Naive thymus-derived CD4-positive, alpha-beta T cell (primary cell): Measurements from ENCODE around the gene IFNLR1. TPM values are rescaled to one million over a fixed set of nuclear protein-coding genes. Genes with fewer than 3 reads are reported as not detected.

ENCODE experiments used
- ATAC-seq: fragments of 150-1000 bp; cut with Tn5 transposase; 2 replicates; pipeline ENCODE4 v1.10.0; 2021; ENCODE audit warnings: mild to moderate bottlenecking, moderate library complexity
- CTCF ChIA-PET: fragments of 350-600 bp; sonication (Branson Sonifier 250); formaldehyde crosslinking; loops from one replicate; lab custom pipeline; 2021; ENCODE audit warnings: antibody characterized with exemption; lab: Charles Lee
- POLR2A ChIA-PET: fragments of 350-600 bp; sonication (Branson Sonifier 250); formaldehyde crosslinking; loops from one replicate; lab custom pipeline; 2021; ENCODE audit warnings: antibody characterized with exemption, inconsistent platforms; lab: Charles Lee
- DNase-seq, 9 donors: peaks; one replicate each; pipeline versions ENCODE4 v3.0.0 to v3.0.0-alpha.2; 2020 to 2022; ENCODE audit warnings: mixed read lengths in 1 of 9
- H3K27ac ChIP-seq: one replicate; pipeline ENCODE4 v1.7.0; 2013; ENCODE audit warnings: mild to moderate bottlenecking, low read depth, low read length, moderate library complexity
- H3K27me3 ChIP-seq, 2 donors: one replicate each; pipeline ENCODE4 v1.7.0; 2013; ENCODE audit warnings: low read length in 2 of 2, mild to moderate bottlenecking in 2 of 2, moderate library complexity in 2 of 2; ENCODE audit not compliant: control insufficient read depth in 2 of 2, insufficient read depth in 2 of 2
- H3K36me3 ChIP-seq, 3 experiments: 1 replicate in 2 of 3; 2 replicates in 1 of 3; pipeline ENCODE4 v1.7.0; 2013; ENCODE audit warnings: low read length in 3 of 3, mild to moderate bottlenecking in 3 of 3, moderate library complexity in 1 of 3; ENCODE audit not compliant: insufficient read depth in 3 of 3, control insufficient read depth in 2 of 3
- H3K4me1 ChIP-seq, 2 donors: one replicate each; pipeline ENCODE4 v1.7.0; 2013; ENCODE audit warnings: low read length in 2 of 2, mild to moderate bottlenecking in 2 of 2, moderate library complexity in 1 of 2; ENCODE audit not compliant: control insufficient read depth in 2 of 2, insufficient read depth in 2 of 2
- H3K4me3 ChIP-seq: 2 replicates; pipeline ENCODE4 v1.7.0; 2013; ENCODE audit warnings: mild to moderate bottlenecking, low read length
- H3K9me3 ChIP-seq, 3 experiments: 1 replicate in 2 of 3; 2 replicates in 1 of 3; pipeline ENCODE4 v1.7.0; 2013; ENCODE audit warnings: low read length in 3 of 3; ENCODE audit not compliant: control insufficient read depth in 2 of 3
- H3K27ac Mint-ChIP-seq, 9 donors: one replicate each; pipeline ENCODE4 v1.8.0; 2020 to 2022; ENCODE audit warnings: mixed read lengths in 9 of 9, mild to moderate bottlenecking in 8 of 9, moderate library complexity in 5 of 9, inconsistent platforms in 2 of 9
- H3K27me3 Mint-ChIP-seq, 5 donors: one replicate each; pipeline ENCODE4 v1.8.0; 2021 to 2022; ENCODE audit warnings: mixed read lengths in 5 of 5, mild to moderate bottlenecking in 1 of 5
- H3K36me3 Mint-ChIP-seq, 5 donors: one replicate each; pipeline ENCODE4 v1.8.0; 2020 to 2022; ENCODE audit warnings: mixed read lengths in 5 of 5, mild to moderate bottlenecking in 3 of 5, inconsistent platforms in 1 of 5
- H3K4me1 Mint-ChIP-seq, 7 donors: one replicate each; pipeline ENCODE4 v1.8.0; 2020 to 2022; ENCODE audit warnings: mixed read lengths in 7 of 7, mild to moderate bottlenecking in 3 of 7, inconsistent platforms in 1 of 7
- H3K4me3 Mint-ChIP-seq, 10 donors: one replicate each; pipeline ENCODE4 v1.8.0; 2020 to 2022; ENCODE audit warnings: mild to moderate bottlenecking in 10 of 10, mixed read lengths in 10 of 10, moderate library complexity in 6 of 10, inconsistent platforms in 2 of 10
- H3K9me3 Mint-ChIP-seq, 11 donors: one replicate each; pipeline ENCODE4 v1.8.0; 2020 to 2022; ENCODE audit warnings: mixed read lengths in 11 of 11, mild to moderate bottlenecking in 4 of 11, inconsistent platforms in 1 of 11, moderate library complexity in 1 of 11
- intact Hi-C, 2 donors: fragments of 100-400 bp; cut with micrococcal nuclease; formaldehyde crosslinking; loops; one replicate each; pipeline ENCODE4 v1.15.1; 2023
- polyA plus RNA-seq, 2 donors: library from polyadenylated mRNA; unstranded; fragments of 300-500 nt; fragmentation: Illumina TruSeq; gene quantifications; one replicate each; pipeline ENCODE4 v1.2.3, GENCODE V29; 2021
- total RNA-seq, 6 experiments: library from RNA in 5 of 6; stranded (reverse) in 5 of 6; gene quantifications; 1 replicate in 5 of 6; 2 replicates in 1 of 6; pipeline ENCODE4 v1.2.3 and lab custom pipeline; 2021 to 2026

IFNLR1 gene
- total and polyA plus RNA-seq, 7 experiments from 2014 or later: 0.08 to 3.9 (median 1.5) TPM

DNA sequence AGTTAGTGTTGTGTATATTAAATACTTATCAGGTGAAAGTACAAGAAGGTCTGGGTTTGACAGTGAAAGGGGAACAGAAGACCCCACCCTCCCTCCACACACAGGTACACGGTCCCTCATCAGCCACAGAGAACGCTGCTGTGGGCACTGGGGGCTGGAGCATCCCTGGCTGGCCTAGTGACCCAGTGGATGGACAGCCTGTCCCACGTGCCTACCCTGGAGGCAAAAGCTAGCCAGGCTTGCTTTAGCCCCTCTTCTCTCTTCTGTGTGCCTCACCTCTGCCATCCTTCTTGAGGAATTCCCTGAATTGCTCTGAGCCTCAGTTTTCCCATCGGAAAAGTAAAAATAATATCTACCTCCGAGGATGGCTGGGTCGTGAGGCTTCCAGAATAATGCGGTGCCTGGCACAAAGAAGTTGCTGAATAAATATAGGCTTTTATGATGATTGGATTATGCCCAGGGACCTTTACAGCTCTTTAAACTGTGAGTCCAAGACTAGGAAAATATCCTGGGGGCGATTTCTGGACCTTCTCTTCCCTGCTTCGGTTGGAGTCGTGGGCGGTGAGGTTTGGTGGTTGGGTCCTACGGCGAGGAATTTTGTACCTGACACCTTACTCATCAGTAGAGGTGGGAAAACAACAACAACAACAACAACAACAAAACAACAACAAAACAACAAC, 918 bp downstream of the IFNLR1 start:
- H3K27me3 Mint-ChIP-seq: peaks cover 0 to 13% (median 4%) of the 10 kb centered on the region in 5 donors
- ChIA-PET POLR2A (no interaction called here), CTCF (interaction anchor here (1.7 to 2.8 kb wide), 2 partner anchors 13 to 205 kb away, joined by 8 to 14 read pairs; no protein-coding TSS in a partner anchor)
- peaks cover 16 to 30% (median 29%) of the 10 kb centered on the region in 7 donors for H3K4me1 Mint-ChIP-seq
- H3K36me3 Mint-ChIP-seq: peaks cover 0 to 4% (median 0%) of the 10 kb centered on the region in 5 donors
- Histone ChIP-seq H3K36me3 (no peaks in the 10 kb centered on the region), H3K27ac (no peak overlapping the region), H3K4me1 (peaks cover 16 to 27% of the 10 kb centered on the region in 2 donors), H3K4me3 (peak overlapping the region; percentile 73), H3K27me3 (no peaks in the 10 kb centered on the region), H3K9me3 (no peaks in the 10 kb centered on the region)
- intact Hi-C loops: loop anchor here (5.0 kb wide), 1 partner anchor 34 kb away; no protein-coding TSS in a partner anchor
- H3K27ac Mint-ChIP-seq: peak overlapping the region in 8 of 9 donors; percentile 33 to 74 (median 61)
- no peak for DNase-seq
- H3K4me3 Mint-ChIP-seq: peak overlapping the region; percentile 78 to 86 (median 84)
- ATAC-seq: no peak
- peaks cover 0 to under 1% (median 0%) of the 10 kb centered on the region in 11 donors for H3K9me3 Mint-ChIP-seq

DNA sequence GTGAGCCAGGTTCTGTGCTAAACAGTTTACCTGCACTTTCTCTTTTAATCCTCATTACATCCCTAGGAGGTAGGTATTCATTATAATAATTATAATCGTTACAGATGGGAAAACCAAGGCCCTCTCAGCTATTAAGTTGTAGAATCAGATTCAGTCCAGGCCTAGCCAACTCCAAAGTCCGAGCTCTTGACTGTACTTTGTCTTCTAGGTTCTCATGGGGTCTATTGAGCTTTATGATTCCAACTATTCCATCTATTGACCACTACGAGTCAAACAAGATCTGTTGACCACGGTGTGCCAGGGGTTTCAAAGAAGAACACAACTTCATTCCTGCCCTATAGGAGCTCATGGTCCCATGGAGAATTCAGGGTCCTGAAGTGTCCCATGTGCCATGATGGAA, 2.0 kb downstream of the IFNLR1 start:
- Mint-ChIP-seq H3K36me3 (peaks cover 0 to 5% (median 0%) of the 10 kb centered on the region in 5 donors), H3K27me3 (peaks cover 0 to 13% (median 4%) of the 10 kb centered on the region in 5 donors), H3K4me3 (peak overlapping the region in 2 of 10 donors; percentile 84 to 86), H3K4me1 (peaks cover 16 to 24% (median 23%) of the 10 kb centered on the region in 7 donors), H3K9me3 (no peaks in the 10 kb centered on the region), H3K27ac (no peak overlapping the region)
- H3K9me3 ChIP-seq: no peaks in the 10 kb centered on the region
- no peak for ATAC-seq
- H3K27me3 ChIP-seq: no peaks in the 10 kb centered on the region
- H3K4me1 ChIP-seq: peaks cover 15 to 24% of the 10 kb centered on the region in 2 donors
- H3K4me3 ChIP-seq: no peak overlapping the region
- H3K27ac ChIP-seq: no peak overlapping the region
- no peaks in the 10 kb centered on the region for H3K36me3 ChIP-seq
- intact Hi-C loops: loop anchor here (5.0 kb wide), 1 partner anchor 33 kb away; no protein-coding TSS in a partner anchor
- ChIA-PET CTCF (interaction anchor here (0.7 to 2.8 kb wide), 5 partner anchors 12 to 1994 kb away, joined by 3 to 14 read pairs (median 3); no protein-coding TSS in a partner anchor), POLR2A (no interaction called here)
- no peak for DNase-seq

DNA sequence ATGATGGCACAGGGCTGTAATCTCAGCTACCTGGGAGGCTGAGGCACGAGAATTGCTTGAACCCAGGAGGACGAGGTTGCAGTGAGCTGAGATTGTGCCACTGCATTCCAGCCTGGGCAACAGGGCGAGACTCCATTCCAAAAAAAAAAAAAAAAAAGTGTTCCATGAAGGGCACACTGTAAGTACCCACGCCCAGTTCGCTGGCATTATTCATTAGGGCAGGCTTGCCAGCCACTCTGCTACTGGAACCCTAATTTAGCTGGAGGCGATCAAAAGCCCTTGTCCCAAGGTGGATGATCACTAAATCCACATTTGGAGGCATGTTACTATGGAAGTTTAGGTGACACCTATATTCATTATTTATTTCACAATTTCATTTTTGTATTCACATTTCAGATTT, 5.0 kb downstream of the IFNLR1 start:
- CTCF ChIA-PET: no interaction called here
- H3K36me3 ChIP-seq: no peaks in the 10 kb centered on the region
- H3K27me3 Mint-ChIP-seq: peaks cover 0 to 6% (median 4%) of the 10 kb centered on the region in 5 donors

DNA sequence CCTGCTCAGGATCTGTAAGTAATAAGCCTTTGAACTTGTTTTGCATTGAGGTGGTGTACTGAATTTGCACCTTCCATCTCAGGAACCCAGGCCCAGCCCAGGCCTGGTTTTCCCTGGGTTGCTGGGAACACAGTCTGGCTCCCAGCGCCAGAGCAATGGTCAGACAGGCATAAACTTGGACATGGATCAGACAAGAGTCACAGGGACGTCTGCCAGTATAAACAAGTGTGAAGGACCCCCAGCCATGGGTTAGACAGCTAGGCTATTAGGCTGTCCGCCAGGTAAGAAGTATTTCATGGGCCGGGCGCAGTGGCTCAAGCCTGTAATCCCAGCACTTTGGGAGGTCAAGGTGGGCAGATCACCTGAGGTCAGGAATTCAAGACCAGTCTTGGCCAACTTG, 5.5 kb downstream of the IFNLR1 start:
- Histone ChIP-seq H3K27ac (no peak overlapping the region), H3K9me3 (no peaks in the 10 kb centered on the region), H3K36me3 (no peaks in the 10 kb centered on the region), H3K4me1 (peaks cover 0 to 9% of the 10 kb centered on the region in 2 donors), H3K27me3 (no peaks in the 10 kb centered on the region), H3K4me3 (no peak overlapping the region)
- POLR2A ChIA-PET: no interaction called here
- ATAC-seq: no peak
- Mint-ChIP-seq H3K27me3 (peaks cover 0 to 6% (median 4%) of the 10 kb centered on the region in 5 donors), H3K27ac (no peak overlapping the region), H3K9me3 (no peaks in the 10 kb centered on the region), H3K4me3 (no peak overlapping the region), H3K36me3 (peaks cover 0 to 5% (median 0%) of the 10 kb centered on the region in 5 donors), H3K4me1 (peaks cover 3 to 13% (median 5%) of the 10 kb centered on the region in 7 donors)
- CTCF ChIA-PET: no interaction called here
- no peak for DNase-seq
- intact Hi-C loops: no loop called here

More for the DNA sequence above, 5.0 kb downstream of the IFNLR1 start:
- Histone ChIP-seq H3K9me3 (no peaks in the 10 kb centered on the region), H3K27me3 (no peaks in the 10 kb centered on the region), H3K4me3 (no peak overlapping the region), H3K4me1 (peaks cover 0 to 12% of the 10 kb centered on the region in 2 donors), H3K27ac (no peak overlapping the region)
- no peak for DNase-seq
- no peaks in the 10 kb centered on the region for H3K9me3 Mint-ChIP-seq
- POLR2A ChIA-PET: no interaction called here
- no peak overlapping the region for H3K4me3 Mint-ChIP-seq
- intact Hi-C loops: no loop called here
- H3K36me3 Mint-ChIP-seq: peaks cover 0 to 5% (median 0%) of the 10 kb centered on the region in 5 donors
- peaks cover 4 to 13% (median 5%) of the 10 kb centered on the region in 7 donors for H3K4me1 Mint-ChIP-seq
- no peak for ATAC-seq
- H3K27ac Mint-ChIP-seq: no peak overlapping the region

DNA sequence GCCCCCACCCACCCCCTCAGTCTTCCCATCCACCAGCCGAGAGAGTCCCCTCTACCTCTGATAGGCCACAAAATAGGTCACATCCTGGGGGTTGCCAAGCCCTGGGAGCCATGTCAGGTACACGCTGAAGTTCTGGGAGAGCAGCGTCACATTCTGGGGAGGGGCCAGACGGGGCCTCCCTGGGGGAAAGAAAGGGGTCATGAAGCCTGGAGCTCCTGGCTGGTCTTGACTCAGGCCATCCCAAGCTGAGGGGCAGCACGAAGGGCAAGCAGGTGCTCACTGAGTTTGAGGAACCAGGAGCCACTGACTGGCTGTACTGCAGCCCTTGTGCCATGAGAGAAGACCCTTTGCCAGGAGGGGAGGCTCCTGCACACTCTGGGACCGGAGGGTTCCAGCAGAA, 6.4 kb downstream of the IFNLR1 start:
- peaks cover 0 to 8% (median 0%) of the 10 kb centered on the region in 5 donors for H3K27me3 Mint-ChIP-seq
- H3K27ac ChIP-seq: no peak overlapping the region
- ATAC-seq: no peak
- H3K9me3 Mint-ChIP-seq: no peaks in the 10 kb centered on the region
- intact Hi-C loops: no loop called here
- no peak overlapping the region for H3K4me3 ChIP-seq
- no peak for DNase-seq
- POLR2A ChIA-PET: interaction anchor here (0.6 kb wide), 1 partner anchor 14 kb away, joined by 4 read pairs; no protein-coding TSS in a partner anchor
- peaks cover 0 to 7% (median 0%) of the 10 kb centered on the region in 7 donors for H3K4me1 Mint-ChIP-seq
- no peaks in the 10 kb centered on the region for H3K9me3 ChIP-seq
- H3K36me3 Mint-ChIP-seq: peaks cover 0 to 5% (median 0%) of the 10 kb centered on the region in 5 donors
- no peaks in the 10 kb centered on the region for H3K4me1 ChIP-seq
- H3K27me3 ChIP-seq: no peaks in the 10 kb centered on the region
- CTCF ChIA-PET: no interaction called here
- no peak overlapping the region for H3K27ac Mint-ChIP-seq
- no peak overlapping the region for H3K4me3 Mint-ChIP-seq
- H3K36me3 ChIP-seq: no peaks in the 10 kb centered on the region

DNA sequence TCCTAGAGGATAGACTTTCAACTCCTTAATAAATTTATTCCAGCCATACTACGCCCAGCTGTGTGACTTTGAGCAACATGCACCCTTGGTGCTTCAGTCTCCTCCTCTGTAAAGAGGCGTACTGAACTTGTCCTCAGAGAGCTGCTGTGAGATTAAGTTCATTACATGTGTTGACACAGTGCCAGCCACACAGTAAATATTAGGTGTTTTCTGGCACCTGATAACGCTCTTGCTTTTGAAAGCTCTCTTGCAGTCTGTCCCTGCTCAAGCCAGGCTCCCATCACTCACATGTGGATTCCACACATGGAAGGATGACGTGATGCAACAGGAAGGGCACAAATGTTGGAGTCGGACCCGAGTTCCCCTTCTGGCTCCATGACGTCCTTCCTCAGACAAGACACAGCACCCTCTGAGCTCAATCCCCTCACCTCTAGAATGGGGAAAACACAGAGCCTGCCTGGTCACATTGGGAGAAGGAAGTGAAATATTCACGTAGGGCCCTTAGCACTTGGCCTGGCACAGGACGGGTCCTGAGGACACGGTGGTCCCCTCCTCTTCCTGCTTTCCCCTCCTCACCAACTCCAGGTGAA, 7.7 kb downstream of the IFNLR1 start:
- Mint-ChIP-seq H3K27me3 (peaks cover 0 to 11% (median 0%) of the 10 kb centered on the region in 5 donors), H3K36me3 (peaks cover 0 to 7% (median 4%) of the 10 kb centered on the region in 5 donors), H3K4me1 (peaks cover 0 to 5% (median 0%) of the 10 kb centered on the region in 7 donors), H3K27ac (no peak overlapping the region), H3K9me3 (no peaks in the 10 kb centered on the region), H3K4me3 (no peak overlapping the region)
- ATAC-seq: no peak
- Histone ChIP-seq H3K27ac (no peak overlapping the region), H3K27me3 (no peaks in the 10 kb centered on the region), H3K4me3 (no peak overlapping the region), H3K9me3 (no peaks in the 10 kb centered on the region), H3K36me3 (no peaks in the 10 kb centered on the region), H3K4me1 (no peaks in the 10 kb centered on the region)
- ChIA-PET POLR2A (no interaction called here), CTCF (interaction anchor here (0.8 to 1.2 kb wide), 2 partner anchors 11 to 29 kb away, joined by 3 read pairs; no protein-coding TSS in a partner anchor)
- intact Hi-C loops: no loop called here
- DNase-seq: no peak
